Esophagus muscularis mucosa (tissue), 4 donors: ENCODE measurements around the gene CDON. TPM values are rescaled to one million over a fixed set of nuclear protein-coding genes. Genes with fewer than 3 reads are reported as not detected.

ENCODE experiments used
- DNase-seq: peaks from one replicate; pipeline ENCODE4 v3.0.0-alpha.2; 2017; ENCODE audit errors: extremely low spot score
- H3K27ac ChIP-seq, 4 donors: fragments of 200-600 bp; sonication (generic); replicated peaks in 1 of 4; 1 replicate in 3 of 4; 2 replicates in 1 of 4; pipeline ENCODE4 v1.5.1; 2016 to 2019; ENCODE audit warnings: mild to moderate bottlenecking in 1 of 4
- H3K27me3 ChIP-seq, 4 donors: fragments of 200-600 bp; sonication (generic); one replicate each; pipeline versions ENCODE4 v1.5.1 to v1.6.0; 2016 to 2019
- H3K36me3 ChIP-seq, 4 donors: fragments of 200-600 bp; sonication (generic); one replicate each; pipeline ENCODE4 v1.5.1; 2016 to 2019
- H3K4me1 ChIP-seq, 4 donors: fragments of 200-600 bp; sonication (generic); one replicate each; pipeline ENCODE4 v1.5.1; 2016 to 2019
- H3K4me3 ChIP-seq, 4 donors: fragments of 200-600 bp; sonication (generic); 1 replicate in 2 of 4; 2 replicates in 2 of 4; pipeline ENCODE4 v1.5.1; 2016 to 2019; ENCODE audit warnings: mild to moderate bottlenecking in 4 of 4, moderate library complexity in 1 of 4
- H3K9me3 ChIP-seq, 4 donors: fragments of 200-600 bp; sonication (generic); 1 replicate in 3 of 4; 2 replicates in 1 of 4; pipeline ENCODE4 v1.5.1; 2016 to 2019
- CTCF ChIP-seq, 3 experiments: fragments of 200-600 bp in 2 of 3; fragments of 450-650 bp in 1 of 3; sonication (generic) in 2 of 3; IDR thresholded peaks; one replicate each; pipeline ENCODE4 v1.5.1; 2017 to 2019; ENCODE audit warnings: antibody characterized with exemption in 3 of 3, mild to moderate bottlenecking in 2 of 3, moderate library complexity in 1 of 3
- EP300 ChIP-seq: sonication (generic); formaldehyde crosslinking; IDR thresholded peaks from one replicate; pipeline ENCODE4 v1.6.1; 2017; ENCODE audit warnings: antibody characterized with exemption
- POLR2A ChIP-seq: fragments of 450-650 bp; IDR thresholded peaks from one replicate; pipeline ENCODE4 v1.6.1; 2017; ENCODE audit warnings: antibody characterized with exemption, moderate library complexity, mild to moderate bottlenecking, low read depth
- POLR2AphosphoS5 ChIP-seq, 2 donors: sonication (generic); formaldehyde crosslinking; IDR thresholded peaks; one replicate each; pipeline ENCODE4 v1.6.1; 2017; ENCODE audit warnings: antibody characterized with exemption in 2 of 2
- WGBS: methylation state at CpG from one replicate; pipeline ENCODE4 v1.1.5; 2018; 5-methylcytosine and 5-hydroxymethylcytosine counted together
- intact Hi-C: fragments of 100-400 bp; cut with DNase I; formaldehyde crosslinking; loops from one replicate; pipeline ENCODE4 v1.15.1; 2023
- total RNA-seq, 4 donors: library from RNA; depleted of rRNA; stranded (reverse); fragments of >200 nt; gene quantifications; one replicate each; pipeline versions ENCODE4 v1.1.0 to v1.2.1, GENCODE V29; 2016

The CDON gene
- total RNA-seq, 4 donors from 2014 or later = 16.6 to 42.7 (median 28.1) TPM

- no peak overlapping the region for H3K4me3 ChIP-seq
- peak overlapping the region; percentile 49 to 76 (median 59) for H3K27ac ChIP-seq
- H3K27me3 ChIP-seq = no peaks in the 10 kb centered on the region
- no peaks in the 10 kb centered on the region for H3K36me3 ChIP-seq
- H3K4me1 ChIP-seq = peaks cover 4 to 73% (median 58%) of the 10 kb centered on the region in 4 donors
- no peaks in the 10 kb centered on the region for H3K9me3 ChIP-seq
- WGBS = 35% methylated on average over 2 of the region's 2 CpGs
- DNase-seq = no peak
- intact Hi-C loops = no loop called here
- TF ChIP-seq EP300 = no peak
- no peak for TF ChIP-seq CTCF (IDR thresholded peaks at IDR 0.05)
- TF ChIP-seq POLR2AphosphoS5 (IDR thresholded peaks at IDR 0.05) = no peak
- no peak for TF ChIP-seq POLR2A
These were observed 36.1 kb downstream of the CDON start for GRCh38 chr11:126026579-126026978.

GRCh38 chr11:126025822-126026221 lies 36.8 kb downstream of the CDON start:
- H3K36me3 ChIP-seq = no peaks in the 10 kb centered on the region
- no peaks in the 10 kb centered on the region for H3K27me3 ChIP-seq
- H3K9me3 ChIP-seq = no peaks in the 10 kb centered on the region
- H3K27ac ChIP-seq = peak overlapping the region in 2 of 4 donors; percentile 60 to 76
- no peak for DNase-seq
- intact Hi-C loops = no loop called here
- WGBS = 100% methylated on average over 1 of the region's 1 CpG
- no peak overlapping the region for H3K4me3 ChIP-seq
- H3K4me1 ChIP-seq = peaks cover 4 to 67% (median 54%) of the 10 kb centered on the region in 4 donors
- no peak for TF ChIP-seq POLR2A
- TF ChIP-seq POLR2AphosphoS5 (IDR thresholded peaks at IDR 0.05) = no peak
- no peak for TF ChIP-seq CTCF (IDR thresholded peaks at IDR 0.05)
- no peak for TF ChIP-seq EP300

- Histone ChIP-seq H3K36me3 (peaks cover 0 to 13% (median 3%) of the 10 kb centered on the region in 4 donors), H3K9me3 (no peaks in the 10 kb centered on the region), H3K4me1 (peaks cover 4 to 53% (median 45%) of the 10 kb centered on the region in 4 donors), H3K4me3 (no peak overlapping the region), H3K27me3 (no peaks in the 10 kb centered on the region), H3K27ac (peak overlapping the region; percentile 34 to 76 (median 54))
- DNase-seq = no peak
- intact Hi-C loops = no loop called here
- 36% methylated on average over 5 of the region's 5 CpGs for WGBS
- no peak for TF ChIP-seq POLR2A
- no peak for TF ChIP-seq CTCF (IDR thresholded peaks at IDR 0.05)
- peak; percentile 39 to 54 for TF ChIP-seq POLR2AphosphoS5 (IDR thresholded peaks at IDR 0.05)
These were observed 38.5 kb downstream of the CDON start for GRCh38 chr11:126024123-126024522.

GRCh38 chr11:126012852-126013251 lies 49.8 kb downstream of the CDON start:
- peaks cover 0 to 3% (median 1%) of the 10 kb centered on the region in 4 donors for H3K4me1 ChIP-seq
- WGBS = 95% methylated on average over 2 of the region's 2 CpGs
- H3K27ac ChIP-seq = no peak overlapping the region
- H3K36me3 ChIP-seq = peaks cover 4 to 35% (median 11%) of the 10 kb centered on the region in 4 donors
- TF ChIP-seq CTCF (IDR thresholded peaks at IDR 0.05) = no peak
- no peak for TF ChIP-seq POLR2A
- TF ChIP-seq EP300 = no peak
- no peak for TF ChIP-seq POLR2AphosphoS5 (IDR thresholded peaks at IDR 0.05)
- intact Hi-C loops = no loop called here
- H3K4me3 ChIP-seq = no peak overlapping the region
- H3K27me3 ChIP-seq = no peaks in the 10 kb centered on the region
- DNase-seq = no peak
- no peaks in the 10 kb centered on the region for H3K9me3 ChIP-seq

- Histone ChIP-seq H3K9me3 (no peaks in the 10 kb centered on the region), H3K4me3 (no peak overlapping the region), H3K36me3 (peaks cover 4 to 24% (median 9%) of the 10 kb centered on the region in 4 donors), H3K4me1 (peaks cover 0 to 14% (median 12%) of the 10 kb centered on the region in 4 donors), H3K27ac (no peak overlapping the region), H3K27me3 (no peaks in the 10 kb centered on the region)
- DNase-seq = no peak
- TF ChIP-seq POLR2A (no peak), EP300 (no peak), CTCF (IDR thresholded peaks at IDR 0.05) (no peak), POLR2AphosphoS5 (IDR thresholded peaks at IDR 0.05) (no peak)
- 92% methylated on average over 4 of the region's 4 CpGs for WGBS
- intact Hi-C loops = no loop called here
These were observed 50.9 kb downstream of the CDON start for GRCh38 chr11:126011754-126012153.
